ENCODE results near the gene CNTNAP2.

GRCh38 chr7:148223160-148223559 is 2106.6 kb downstream of the CNTNAP2 start:
- TF ChIP-seq CTCF (IDR thresholded peaks at IDR 0.05) (no peak), POLR2A (IDR thresholded peaks at IDR 0.05) (no peak)
